Astrocyte (in vitro differentiated cells and primary cell): ENCODE data around the gene CYP4F8. TPM values are rescaled to one million over a fixed set of nuclear protein-coding genes. Genes with fewer than 3 reads are reported as not detected.

Source experiments
- DNase-seq: peaks from one replicate; pipeline ENCODE4 v3.0.0-alpha.2; 2010; ENCODE audit warnings: low read depth
- FAIRE-seq: peaks from 2 replicates; lab custom pipeline; 2011; peaks lifted over from hg19 to GRCh38; lab: Jason Lieb, UNC
- H2AFZ ChIP-seq: 2 replicates; pipeline ENCODE4 v1.6.0; 2012; ENCODE audit warnings: low read depth, low read length, inconsistent platforms
- H3K27ac ChIP-seq: 2 replicates; pipeline ENCODE4 v1.5.1; 2011; ENCODE audit warnings: low read depth, low read length, inconsistent platforms
- H3K27me3 ChIP-seq: 2 replicates; pipeline ENCODE4 v1.6.0; 2011; ENCODE audit warnings: low read length, inconsistent platforms; ENCODE audit not compliant: insufficient read depth
- H3K36me3 ChIP-seq: 2 replicates; pipeline ENCODE4 v1.5.1; 2011; ENCODE audit warnings: low read length, inconsistent platforms; ENCODE audit not compliant: insufficient read depth
- H3K4me1 ChIP-seq: 2 replicates; pipeline ENCODE4 v1.5.1; 2011; ENCODE audit warnings: low read length, inconsistent platforms; ENCODE audit not compliant: insufficient read depth
- H3K4me2 ChIP-seq: 2 replicates; pipeline ENCODE4 v1.6.0; 2012; ENCODE audit warnings: low read length, inconsistent platforms
- H3K4me3 ChIP-seq: 2 replicates; pipeline ENCODE4 v1.5.1; 2011; ENCODE audit warnings: low read depth, mild to moderate bottlenecking, low read length, inconsistent platforms; ENCODE audit not compliant: insufficient read depth
- H3K79me2 ChIP-seq: 2 replicates; pipeline ENCODE4 v1.6.0; 2012; ENCODE audit warnings: mild to moderate bottlenecking, low read length, inconsistent platforms; ENCODE audit not compliant: insufficient read depth
- H3K9ac ChIP-seq: 2 replicates; pipeline ENCODE4 v1.6.0; 2012; ENCODE audit warnings: mild to moderate bottlenecking, low read length, inconsistent platforms
- H3K9me3 ChIP-seq: 2 replicates; pipeline ENCODE4 v1.5.1; 2012; ENCODE audit warnings: low read depth, mild to moderate bottlenecking, low read length, inconsistent platforms; ENCODE audit not compliant: insufficient read depth
- H4K20me1 ChIP-seq: 2 replicates; pipeline ENCODE4 v1.6.0; 2012; ENCODE audit warnings: low read length, inconsistent platforms; ENCODE audit not compliant: insufficient read depth
- H3K27ac Mint-ChIP-seq: one replicate; pipeline ENCODE4 v1.8.0; 2021; ENCODE audit warnings: mild to moderate bottlenecking, mixed read lengths; ENCODE audit not compliant: unreplicated experiment
- H3K27me3 Mint-ChIP-seq: one replicate; pipeline ENCODE4 v1.8.0; 2021; ENCODE audit warnings: low read depth, mixed read lengths; ENCODE audit not compliant: unreplicated experiment
- H3K36me3 Mint-ChIP-seq: one replicate; pipeline ENCODE4 v1.8.0; 2021; ENCODE audit warnings: low read depth, mixed read lengths; ENCODE audit not compliant: unreplicated experiment
- H3K4me1 Mint-ChIP-seq: one replicate; pipeline ENCODE4 v1.8.0; 2021; ENCODE audit warnings: low read depth, mixed read lengths; ENCODE audit not compliant: unreplicated experiment
- H3K4me3 Mint-ChIP-seq: one replicate; pipeline ENCODE4 v1.8.0; 2021; ENCODE audit warnings: mild to moderate bottlenecking, moderate library complexity, mixed read lengths; ENCODE audit not compliant: unreplicated experiment
- H3K9me3 Mint-ChIP-seq: one replicate; pipeline ENCODE4 v1.8.0; 2021; ENCODE audit warnings: mild to moderate bottlenecking, mixed read lengths; ENCODE audit not compliant: unreplicated experiment
- EZH2 ChIP-seq: IDR thresholded peaks from 2 replicates; pipeline ENCODE4 v1.6.1; 2012; ENCODE audit warnings: mild to moderate bottlenecking, low read length, inconsistent platforms; ENCODE audit not compliant: insufficient read depth
- total RNA-seq: library from RNA; stranded (reverse); gene quantifications from 2 replicates; pipeline ENCODE4 v1.2.1, GENCODE V29; 2021
- TF ChIP-seq, protein P1 (sequence below): IDR thresholded peaks from 2 replicates; pipeline ENCODE4 v1.5.1; 2011; ENCODE audit warnings: low read depth, mild to moderate bottlenecking, inconsistent platforms, low read length, moderate library complexity; ENCODE audit not compliant: insufficient read depth

The CYP4F8 gene
- total RNA-seq, 1 donor from 2014 or later, result not detected

DNA sequence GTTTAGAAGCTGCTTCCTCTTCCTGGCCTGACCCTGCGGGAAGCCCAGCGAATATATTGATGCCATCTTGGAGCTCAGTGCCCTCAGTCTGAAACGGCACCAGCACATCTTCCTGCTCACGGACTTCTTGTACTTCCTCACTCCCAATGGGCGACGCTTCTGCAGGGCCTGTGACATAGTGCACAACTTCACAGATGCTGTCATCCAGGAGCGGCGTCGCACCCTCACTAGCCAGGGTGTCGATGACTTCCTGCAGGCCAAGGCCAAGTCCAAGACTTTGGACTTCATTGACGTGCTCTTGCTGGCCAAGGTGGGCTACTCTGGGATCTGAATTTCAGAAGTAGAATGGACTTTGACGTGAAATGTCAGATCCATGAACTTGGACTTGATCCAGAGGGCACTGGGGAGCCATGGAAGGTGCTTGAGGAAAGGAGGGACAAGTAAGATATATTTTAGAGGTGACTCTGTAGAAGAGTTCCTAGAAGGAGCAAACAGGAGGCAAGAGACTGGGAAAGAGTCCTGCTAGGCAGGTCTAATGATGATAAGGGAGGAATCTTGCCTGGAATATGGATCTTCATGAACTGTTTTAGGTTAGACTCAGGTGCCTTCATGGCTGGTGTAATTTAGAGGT, 38.4 kb upstream of the CYP4F8 start:
- no peak overlapping the region for H3K27ac Mint-ChIP-seq
- Histone ChIP-seq H3K27ac (no peak overlapping the region), H2AFZ (no peak overlapping the region), H3K9ac (no peak overlapping the region), H3K9me3 (no peaks in the 10 kb centered on the region), H3K4me2 (no peak overlapping the region), H4K20me1 (no peaks in the 10 kb centered on the region), H3K27me3 (no peaks in the 10 kb centered on the region), H3K36me3 (no peaks in the 10 kb centered on the region), H3K4me3 (no peak overlapping the region), H3K79me2 (no peaks in the 10 kb centered on the region), H3K4me1 (no peaks in the 10 kb centered on the region)
- H3K27me3 Mint-ChIP-seq, result no peaks in the 10 kb centered on the region
- no peak for DNase-seq
- H3K4me1 Mint-ChIP-seq, result no peaks in the 10 kb centered on the region
- no peak overlapping the region for H3K4me3 Mint-ChIP-seq
- no peaks in the 10 kb centered on the region for H3K36me3 Mint-ChIP-seq
- TF ChIP-seq EZH2, result no peak
- TF ChIP-seq, protein P1, sequence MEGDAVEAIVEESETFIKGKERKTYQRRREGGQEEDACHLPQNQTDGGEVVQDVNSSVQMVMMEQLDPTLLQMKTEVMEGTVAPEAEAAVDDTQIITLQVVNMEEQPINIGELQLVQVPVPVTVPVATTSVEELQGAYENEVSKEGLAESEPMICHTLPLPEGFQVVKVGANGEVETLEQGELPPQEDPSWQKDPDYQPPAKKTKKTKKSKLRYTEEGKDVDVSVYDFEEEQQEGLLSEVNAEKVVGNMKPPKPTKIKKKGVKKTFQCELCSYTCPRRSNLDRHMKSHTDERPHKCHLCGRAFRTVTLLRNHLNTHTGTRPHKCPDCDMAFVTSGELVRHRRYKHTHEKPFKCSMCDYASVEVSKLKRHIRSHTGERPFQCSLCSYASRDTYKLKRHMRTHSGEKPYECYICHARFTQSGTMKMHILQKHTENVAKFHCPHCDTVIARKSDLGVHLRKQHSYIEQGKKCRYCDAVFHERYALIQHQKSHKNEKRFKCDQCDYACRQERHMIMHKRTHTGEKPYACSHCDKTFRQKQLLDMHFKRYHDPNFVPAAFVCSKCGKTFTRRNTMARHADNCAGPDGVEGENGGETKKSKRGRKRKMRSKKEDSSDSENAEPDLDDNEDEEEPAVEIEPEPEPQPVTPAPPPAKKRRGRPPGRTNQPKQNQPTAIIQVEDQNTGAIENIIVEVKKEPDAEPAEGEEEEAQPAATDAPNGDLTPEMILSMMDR, result no peak
- no peak for FAIRE-seq
- peaks cover 11% of the 10 kb centered on the region for H3K9me3 Mint-ChIP-seq

GRCh38 chr19:15577184-15577771, 37.7 kb upstream of the CYP4F8 start:
- Histone ChIP-seq H3K36me3 (no peaks in the 10 kb centered on the region), H3K4me2 (no peak overlapping the region), H3K27ac (no peak overlapping the region), H3K9me3 (no peaks in the 10 kb centered on the region), H3K4me3 (no peak overlapping the region), H2AFZ (no peak overlapping the region), H3K4me1 (no peaks in the 10 kb centered on the region), H3K27me3 (no peaks in the 10 kb centered on the region), H3K79me2 (no peaks in the 10 kb centered on the region), H4K20me1 (no peaks in the 10 kb centered on the region), H3K9ac (no peak overlapping the region)
- DNase-seq (no peak), FAIRE-seq (no peak)
- TF ChIP-seq, protein P1, result no peak
- TF ChIP-seq EZH2, result no peak
- H3K4me1 Mint-ChIP-seq, result no peaks in the 10 kb centered on the region
- no peaks in the 10 kb centered on the region for H3K27me3 Mint-ChIP-seq
- H3K36me3 Mint-ChIP-seq, result no peaks in the 10 kb centered on the region
- no peak overlapping the region for H3K4me3 Mint-ChIP-seq
- H3K9me3 Mint-ChIP-seq, result peaks cover 10% of the 10 kb centered on the region
- no peak overlapping the region for H3K27ac Mint-ChIP-seq

DNA sequence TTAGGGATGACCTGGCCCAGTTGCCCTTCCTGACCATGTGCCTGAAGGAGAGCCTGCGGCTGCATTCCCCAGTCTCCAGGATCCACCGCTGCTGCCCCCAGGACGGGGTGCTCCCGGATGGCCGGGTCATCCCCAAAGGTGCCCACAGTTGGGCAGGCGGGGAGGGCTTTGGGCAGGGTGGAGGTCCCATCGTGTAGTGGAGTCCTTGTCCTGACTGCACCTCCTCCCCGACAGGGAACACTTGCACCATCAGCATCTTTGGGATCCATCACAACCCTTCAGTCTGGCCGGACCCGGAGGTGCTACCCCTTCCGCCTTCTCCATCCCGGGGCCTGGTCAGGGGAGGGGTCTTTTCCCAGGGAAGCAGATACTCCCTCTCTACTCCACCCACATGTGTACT, 31.7 kb upstream of the CYP4F8 start:
- FAIRE-seq, result no peak

More for the DNA sequence above, 31.7 kb upstream of the CYP4F8 start:
- Histone ChIP-seq H3K4me2 (no peak overlapping the region), H3K4me1 (no peaks in the 10 kb centered on the region), H3K36me3 (no peaks in the 10 kb centered on the region), H3K9me3 (no peaks in the 10 kb centered on the region), H3K4me3 (no peak overlapping the region), H3K27ac (no peak overlapping the region), H2AFZ (no peak overlapping the region), H3K9ac (no peak overlapping the region), H4K20me1 (no peaks in the 10 kb centered on the region), H3K27me3 (no peaks in the 10 kb centered on the region), H3K79me2 (no peaks in the 10 kb centered on the region)
- Mint-ChIP-seq H3K4me3 (no peak overlapping the region), H3K27ac (no peak overlapping the region), H3K36me3 (no peaks in the 10 kb centered on the region), H3K4me1 (no peaks in the 10 kb centered on the region), H3K9me3 (peaks cover 2% of the 10 kb centered on the region), H3K27me3 (no peaks in the 10 kb centered on the region)
- no peak for DNase-seq
- TF ChIP-seq, protein P1, result no peak
